Measurements from ENCODE around the gene SAXO2. TPM values are rescaled to one million over a fixed set of nuclear protein-coding genes. Genes with fewer than 3 reads are reported as not detected.
"Not testable (repeated sequence)": the region's sequence is repeated elsewhere in the genome, so short reads cannot be mapped to it uniquely, and the experiment has no call there.

SAXO2 gene
- total and polyA plus RNA-seq, 8 donors: 0.88 to 7.1 (median 1.7) TPM

DNA sequence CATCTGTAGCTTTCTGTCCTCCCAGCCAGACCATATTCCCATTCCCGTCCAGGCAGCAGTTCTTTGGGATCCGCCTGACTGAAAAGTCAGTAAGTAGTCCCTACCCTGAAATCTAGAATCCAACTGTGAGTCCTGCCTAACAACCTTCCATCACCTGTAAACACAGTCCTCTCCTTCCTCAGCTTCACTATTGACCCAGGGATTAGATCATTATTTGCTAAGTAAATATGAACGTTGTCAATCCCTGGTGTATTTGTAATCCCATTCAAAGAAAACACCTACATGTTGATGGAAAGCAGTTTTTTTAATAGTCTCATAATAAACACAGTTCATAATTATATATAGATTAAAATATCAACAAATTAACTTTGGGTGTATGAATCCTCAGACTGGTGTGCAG, 732 bp downstream of the SAXO2 start:
- peak overlapping the region in 3 of 4 donors; percentile 69 to 94 (median 92) for H3K4me3 ChIP-seq
- H3K9me3 ChIP-seq: no peaks in the 10 kb centered on the region
- 12 to 13% methylated on average over 3 of the region's 3 CpGs for WGBS, 2 donors
- peaks cover 0 to 6% (median 0%) of the 10 kb centered on the region in 3 donors for H3K36me3 ChIP-seq
- H3K4me1 ChIP-seq: peaks cover 7 to 9% (median 7%) of the 10 kb centered on the region in 3 donors
- TF ChIP-seq, protein P1, sequence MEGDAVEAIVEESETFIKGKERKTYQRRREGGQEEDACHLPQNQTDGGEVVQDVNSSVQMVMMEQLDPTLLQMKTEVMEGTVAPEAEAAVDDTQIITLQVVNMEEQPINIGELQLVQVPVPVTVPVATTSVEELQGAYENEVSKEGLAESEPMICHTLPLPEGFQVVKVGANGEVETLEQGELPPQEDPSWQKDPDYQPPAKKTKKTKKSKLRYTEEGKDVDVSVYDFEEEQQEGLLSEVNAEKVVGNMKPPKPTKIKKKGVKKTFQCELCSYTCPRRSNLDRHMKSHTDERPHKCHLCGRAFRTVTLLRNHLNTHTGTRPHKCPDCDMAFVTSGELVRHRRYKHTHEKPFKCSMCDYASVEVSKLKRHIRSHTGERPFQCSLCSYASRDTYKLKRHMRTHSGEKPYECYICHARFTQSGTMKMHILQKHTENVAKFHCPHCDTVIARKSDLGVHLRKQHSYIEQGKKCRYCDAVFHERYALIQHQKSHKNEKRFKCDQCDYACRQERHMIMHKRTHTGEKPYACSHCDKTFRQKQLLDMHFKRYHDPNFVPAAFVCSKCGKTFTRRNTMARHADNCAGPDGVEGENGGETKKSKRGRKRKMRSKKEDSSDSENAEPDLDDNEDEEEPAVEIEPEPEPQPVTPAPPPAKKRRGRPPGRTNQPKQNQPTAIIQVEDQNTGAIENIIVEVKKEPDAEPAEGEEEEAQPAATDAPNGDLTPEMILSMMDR (IDR thresholded peaks at IDR 0.05): no peak
- peak; percentile 63 to 80 (median 73) for ATAC-seq
- intact Hi-C loops (cut with DNase I): no loop called here
- no peaks in the 10 kb centered on the region for H3K27me3 ChIP-seq
- peak in 2 of 6 donors; percentile 11 to 19 for DNase-seq
- FAIRE-seq: no peak
- peak overlapping the region; percentile 66 to 79 (median 72) for H3K27ac ChIP-seq

DNA sequence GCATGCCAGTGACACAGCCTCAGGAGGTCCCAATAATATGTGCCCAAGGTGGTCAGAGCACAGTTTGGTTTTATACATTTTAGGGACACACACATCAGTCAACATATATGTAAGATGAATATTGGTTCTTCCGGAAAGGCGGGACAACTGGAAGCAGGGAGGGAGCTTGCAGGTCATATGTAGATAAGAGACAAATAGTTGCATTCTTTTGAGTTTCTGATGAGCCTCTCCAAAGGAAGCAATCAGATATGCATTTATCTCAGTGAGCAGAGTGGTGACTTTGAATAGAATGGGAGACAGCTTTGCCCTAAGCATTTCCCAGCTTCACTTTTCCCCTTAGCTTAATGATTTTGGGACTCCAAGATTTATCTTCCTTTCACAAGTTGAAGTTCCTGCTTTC, 4.5 kb downstream of the SAXO2 start:
- intact Hi-C loops (cut with DNase I); H3K27ac ChIP-seq; H3K9me3 ChIP-seq; ATAC-seq; H3K4me1 ChIP-seq; H3K36me3 ChIP-seq; DNase-seq; FAIRE-seq; H3K27me3 ChIP-seq; H3K4me3 ChIP-seq: not testable (repeated sequence)
- WGBS, 2 donors: 91 to 92% methylated on average over 2 of the region's 2 CpGs

DNA sequence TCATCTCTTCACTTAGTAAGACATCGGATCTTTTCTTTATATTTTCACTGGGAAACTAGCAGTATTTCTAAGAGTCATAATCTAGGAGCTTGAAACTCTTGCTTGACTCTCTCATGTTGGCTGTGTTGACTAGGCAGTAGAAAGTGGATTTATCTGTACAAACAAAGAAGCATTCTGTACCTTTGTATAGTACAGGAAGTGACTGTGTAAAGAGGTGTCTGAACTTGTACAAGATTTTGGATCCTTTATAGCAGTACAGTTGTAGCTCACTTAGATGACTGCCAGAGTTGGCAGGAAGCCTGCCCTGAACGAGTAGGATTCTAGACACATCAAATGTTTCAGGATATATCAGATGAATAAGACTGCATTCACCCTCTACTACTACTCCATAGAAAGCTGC, 5.8 kb downstream of the SAXO2 start:
- H3K4me1 ChIP-seq; H3K27ac ChIP-seq; ATAC-seq; H3K27me3 ChIP-seq; H3K4me3 ChIP-seq; H3K36me3 ChIP-seq; DNase-seq; intact Hi-C loops (cut with DNase I); H3K9me3 ChIP-seq; FAIRE-seq: not testable (repeated sequence)
- WGBS, 2 donors: 51 to 79% methylated on average over 2 of the region's 2 CpGs

DNA sequence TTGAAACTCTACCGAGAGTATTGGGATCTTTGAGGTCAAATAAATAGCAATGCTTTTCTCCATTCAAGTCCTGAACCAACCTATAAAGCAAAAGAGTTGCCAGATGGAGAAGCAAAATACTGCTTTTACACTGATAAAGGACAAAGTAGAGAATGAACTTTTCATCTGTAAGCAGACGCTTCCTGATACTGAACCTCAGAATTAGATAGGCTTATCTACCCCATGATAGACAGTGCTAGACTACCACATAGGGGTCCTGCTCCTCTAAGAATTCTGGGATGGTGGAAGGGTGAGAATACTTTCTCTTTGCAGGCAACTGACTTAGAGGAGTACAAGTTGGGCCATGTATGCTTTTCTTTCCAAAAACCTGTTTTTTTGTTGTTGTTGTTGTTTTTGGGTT, 9.5 kb downstream of the SAXO2 start:
- TF ChIP-seq, protein P1 (IDR thresholded peaks at IDR 0.05): no peak
- Histone ChIP-seq H3K27ac (no peak overlapping the region), H3K4me3 (no peak overlapping the region), H3K36me3 (no peaks in the 10 kb centered on the region), H3K9me3 (peaks cover 0 to 3% (median 0%) of the 10 kb centered on the region in 4 donors), H3K27me3 (peaks cover 0 to 6% (median 0%) of the 10 kb centered on the region in 4 donors), H3K4me1 (no peaks in the 10 kb centered on the region)
- intact Hi-C loops (cut with DNase I): no loop called here
- no peak for ATAC-seq
- no peak for FAIRE-seq
- 75 to 82% methylated on average over 2 of the region's 2 CpGs for WGBS, 2 donors
- no peak for DNase-seq

DNA sequence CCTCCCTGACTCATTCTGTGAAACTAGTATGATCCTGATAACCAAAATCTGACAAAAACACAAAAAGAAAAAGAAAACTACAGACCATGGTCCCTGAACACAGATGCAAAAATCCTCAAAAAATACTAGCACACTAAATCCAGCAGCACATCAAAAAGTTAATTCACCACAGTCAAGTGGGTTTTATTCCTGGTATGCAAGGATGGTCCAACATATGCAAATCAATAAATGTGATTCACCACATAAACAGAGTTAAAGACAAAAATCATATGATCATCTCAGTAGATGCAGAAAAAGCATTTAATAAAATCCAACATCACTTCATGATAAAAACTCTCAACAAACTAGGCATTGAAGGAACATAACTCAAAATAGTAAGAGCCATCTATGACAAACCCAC, 12.8 kb downstream of the SAXO2 start:
- Histone ChIP-seq H3K4me1 (no peaks in the 10 kb centered on the region), H3K36me3 (no peaks in the 10 kb centered on the region), H3K27ac (no peak overlapping the region), H3K4me3 (no peak overlapping the region), H3K9me3 (peaks cover 0 to 3% (median 0%) of the 10 kb centered on the region in 4 donors), H3K27me3 (peaks cover 0 to 6% (median 0%) of the 10 kb centered on the region in 4 donors)
- intact Hi-C loops (cut with DNase I): no loop called here
- TF ChIP-seq, protein P1 (IDR thresholded peaks at IDR 0.05): no peak
- DNase-seq: no peak
- FAIRE-seq: no peak
- no peak for ATAC-seq

DNA sequence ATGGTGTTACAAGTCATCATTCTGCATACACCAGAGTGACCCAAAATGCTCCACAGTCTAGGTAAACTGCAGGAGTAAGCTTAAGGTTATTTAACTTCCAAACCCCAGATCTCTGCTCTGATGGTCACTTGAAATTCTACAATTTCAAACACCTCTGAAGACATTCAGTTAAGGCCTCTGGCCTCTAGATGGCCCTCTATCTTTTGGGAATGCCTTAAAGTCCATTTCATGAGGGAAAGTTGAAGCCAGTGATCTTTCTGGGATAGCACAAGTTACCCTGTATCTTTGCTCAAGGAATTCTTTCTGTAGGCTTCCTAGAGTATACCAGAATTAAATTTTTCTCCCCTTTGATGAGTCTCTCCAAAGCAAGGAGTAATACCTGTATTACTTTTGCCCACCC, 18.7 kb downstream of the SAXO2 start:
- H3K4me1 ChIP-seq; H3K36me3 ChIP-seq; DNase-seq; H3K9me3 ChIP-seq; intact Hi-C loops (cut with DNase I); H3K27me3 ChIP-seq; H3K27ac ChIP-seq; H3K4me3 ChIP-seq: not testable (repeated sequence)
- FAIRE-seq: peak; percentile 80
- TF ChIP-seq, protein P1 (IDR thresholded peaks at IDR 0.05): peak in 1 of 4 donors; percentile 7
- ATAC-seq: peak in 3 of 4 donors; percentile 54 to 65 (median 56)

DNA sequence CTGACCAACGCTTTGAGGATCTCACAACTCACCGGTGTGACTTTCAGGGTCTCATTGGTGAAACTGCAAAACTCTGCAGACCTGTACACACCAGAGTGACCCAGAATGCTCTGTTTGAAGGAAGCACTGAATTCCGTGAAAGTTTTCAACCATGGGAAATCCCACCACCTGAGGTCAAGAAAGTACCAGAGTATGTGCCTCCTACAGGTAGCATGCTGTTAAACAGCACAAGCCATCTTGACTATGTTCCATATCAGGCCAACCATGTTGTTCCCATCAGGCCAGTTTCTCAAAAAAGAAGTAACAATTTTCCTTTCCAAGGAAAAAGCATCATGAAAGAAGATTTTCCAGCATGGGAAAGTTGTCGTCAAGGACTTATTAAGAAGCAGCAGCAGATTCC, 19.8 kb downstream of the SAXO2 start:
- ATAC-seq; DNase-seq; FAIRE-seq; H3K27ac ChIP-seq; H3K36me3 ChIP-seq; H3K27me3 ChIP-seq; H3K9me3 ChIP-seq; H3K4me3 ChIP-seq; intact Hi-C loops (cut with DNase I); H3K4me1 ChIP-seq: not testable (repeated sequence)
- 75 to 89% methylated on average over 4 of the region's 4 CpGs for WGBS, 2 donors

DNA sequence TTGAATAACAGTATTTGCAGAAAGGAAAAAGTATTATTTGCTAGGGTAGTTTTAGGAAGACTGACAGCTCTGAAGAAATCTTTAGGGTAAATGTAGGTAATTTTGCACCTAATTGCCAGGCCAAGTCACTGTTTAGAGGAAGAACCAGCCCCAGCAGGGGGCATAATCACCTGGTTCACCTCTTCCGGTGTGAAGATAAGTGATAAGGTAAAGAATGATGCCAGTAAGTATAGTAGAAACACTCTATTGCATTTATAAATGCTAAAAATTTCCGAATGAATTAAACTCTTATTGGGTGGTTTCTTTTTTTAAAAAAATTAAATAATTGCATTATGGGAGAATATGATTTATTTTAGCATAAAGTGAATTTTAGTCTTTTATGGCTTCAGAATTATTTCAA, 21.8 kb downstream of the SAXO2 start:
- H3K4me1 ChIP-seq; H3K4me3 ChIP-seq; H3K27ac ChIP-seq; H3K9me3 ChIP-seq; FAIRE-seq; intact Hi-C loops (cut with DNase I); H3K27me3 ChIP-seq; ATAC-seq; H3K36me3 ChIP-seq; DNase-seq: not testable (repeated sequence)
- WGBS, 2 donors: 43 to 72% methylated on average over 1 of the region's 2 CpGs

DNA sequence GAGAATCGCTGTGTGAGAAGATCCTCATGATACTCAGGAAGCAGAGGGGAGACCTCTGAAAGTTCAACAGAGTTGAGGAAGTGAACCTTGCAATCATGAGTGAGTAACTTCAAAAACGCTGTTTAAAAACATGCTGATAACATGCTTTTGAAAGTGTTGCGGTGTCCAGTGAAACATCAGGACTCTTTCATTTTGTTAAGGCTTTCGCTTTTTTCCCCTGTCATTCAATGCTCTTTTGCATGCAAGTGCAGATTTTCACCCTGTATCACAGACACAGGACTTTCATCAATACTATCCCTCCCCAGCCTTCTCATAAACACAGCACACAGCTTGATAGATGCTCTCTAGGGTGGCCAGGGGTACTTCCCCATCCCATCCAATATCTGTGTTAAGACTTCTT, 23.9 kb downstream of the SAXO2 start:
- intact Hi-C loops (cut with DNase I); H3K27ac ChIP-seq; DNase-seq; H3K4me1 ChIP-seq; H3K4me3 ChIP-seq; ATAC-seq; H3K9me3 ChIP-seq; FAIRE-seq; H3K27me3 ChIP-seq; H3K36me3 ChIP-seq: not testable (repeated sequence)
- 70 to 82% methylated on average over 4 of the region's 4 CpGs for WGBS, 2 donors

All from pancreas (tissue), 10 donors.